DND-41 (cell line): ENCODE data around the gene EEF1G.

Source experiments
- EZH2 ChIP-seq: IDR thresholded peaks from 3 replicates; pipeline ENCODE4 v1.6.1; 2012; ENCODE audit warnings: borderline replicate concordance, low read depth, mild to moderate bottlenecking, moderate library complexity, low read length, inconsistent platforms; ENCODE audit not compliant: severe bottlenecking
- TF ChIP-seq, protein P1 (sequence below): IDR thresholded peaks from 2 replicates; pipeline ENCODE4 v1.5.1; 2012; ENCODE audit warnings: borderline replicate concordance, low read length, moderate library complexity, mild to moderate bottlenecking; ENCODE audit not compliant: poor library complexity, severe bottlenecking; ENCODE audit errors: extremely low read depth

DNA sequence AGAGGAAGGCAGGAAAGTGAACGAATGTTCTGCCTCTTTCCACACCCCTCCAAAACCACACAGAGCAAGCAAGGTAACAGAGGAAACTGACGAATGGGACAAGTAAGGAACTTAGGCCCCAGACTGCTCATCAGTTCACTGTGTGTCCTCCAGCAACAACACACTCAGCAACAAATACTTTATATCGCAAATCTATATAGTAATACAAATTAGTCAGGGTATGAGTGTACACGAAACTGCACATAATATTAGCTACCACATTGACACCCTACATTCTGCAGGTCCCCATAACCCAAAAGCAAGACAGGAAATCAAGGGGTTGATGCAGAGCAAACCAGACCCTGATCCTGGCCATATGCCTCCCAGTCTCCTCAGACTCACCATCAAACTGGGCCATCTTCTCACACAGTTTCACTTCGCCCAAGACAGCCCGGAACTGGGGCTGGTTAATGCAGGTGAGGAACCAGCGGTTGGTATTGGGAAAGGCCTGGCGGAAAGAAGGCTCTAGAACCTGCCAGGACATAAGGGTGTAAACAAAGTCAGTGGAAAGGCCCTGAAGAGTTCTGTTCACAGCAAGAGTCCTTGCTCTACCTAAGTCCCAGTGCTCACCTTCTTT is 6.6 kb downstream of the EEF1G start:
- no peak for TF ChIP-seq EZH2
- TF ChIP-seq, protein P1, sequence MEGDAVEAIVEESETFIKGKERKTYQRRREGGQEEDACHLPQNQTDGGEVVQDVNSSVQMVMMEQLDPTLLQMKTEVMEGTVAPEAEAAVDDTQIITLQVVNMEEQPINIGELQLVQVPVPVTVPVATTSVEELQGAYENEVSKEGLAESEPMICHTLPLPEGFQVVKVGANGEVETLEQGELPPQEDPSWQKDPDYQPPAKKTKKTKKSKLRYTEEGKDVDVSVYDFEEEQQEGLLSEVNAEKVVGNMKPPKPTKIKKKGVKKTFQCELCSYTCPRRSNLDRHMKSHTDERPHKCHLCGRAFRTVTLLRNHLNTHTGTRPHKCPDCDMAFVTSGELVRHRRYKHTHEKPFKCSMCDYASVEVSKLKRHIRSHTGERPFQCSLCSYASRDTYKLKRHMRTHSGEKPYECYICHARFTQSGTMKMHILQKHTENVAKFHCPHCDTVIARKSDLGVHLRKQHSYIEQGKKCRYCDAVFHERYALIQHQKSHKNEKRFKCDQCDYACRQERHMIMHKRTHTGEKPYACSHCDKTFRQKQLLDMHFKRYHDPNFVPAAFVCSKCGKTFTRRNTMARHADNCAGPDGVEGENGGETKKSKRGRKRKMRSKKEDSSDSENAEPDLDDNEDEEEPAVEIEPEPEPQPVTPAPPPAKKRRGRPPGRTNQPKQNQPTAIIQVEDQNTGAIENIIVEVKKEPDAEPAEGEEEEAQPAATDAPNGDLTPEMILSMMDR = no peak
